HCT116 (cell line): Measurements from ENCODE around the gene SOAT2. TPM values are rescaled to one million over a fixed set of nuclear protein-coding genes. Genes with fewer than 3 reads are reported as not detected.
"Not testable (repeated sequence)": the region's sequence is repeated elsewhere in the genome, so short reads cannot be mapped to it uniquely, and the experiment has no call there.

Source experiments
- ATAC-seq: fragments of 200-7000 bp; cut with Tn5 transposase; 2 replicates; pipeline ENCODE4 v1.9.1; 2020; ENCODE audit warnings: mild to moderate bottlenecking, moderate library complexity
- BruUV-seq: library from RNA; stranded (reverse); fragments of 400-500 nt; replicated peaks from 2 replicates; lab custom pipeline; 2021; lab: Mats Ljungman, UMichigan
- CTCF ChIA-PET: fragments of 300-600 bp; sonication (Branson Sonifier 250); formaldehyde crosslinking; loops from one replicate; lab custom pipeline; 2021; ENCODE audit warnings: antibody characterized with exemption; lab: Charles Lee
- POLR2A ChIA-PET: fragments of 300-600, 350-600 bp; sonication (Branson Sonifier 250); formaldehyde crosslinking; loops from one replicate; lab custom pipeline; 2021; ENCODE audit warnings: antibody characterized with exemption; lab: Charles Lee
- RAD21 ChIA-PET, 2 experiments: fragments of 300-600 bp; sonication (Branson Sonifier 250); formaldehyde crosslinking; loops; one replicate each; lab custom pipeline; 2023; ENCODE audit warnings: low total read pairs in 2 of 2; ENCODE audit not compliant: uncharacterized antibody in 2 of 2, unreplicated experiment in 2 of 2, low non-redundant PET in 1 of 2; lab: Charles Lee
- DNase-seq: peaks from one replicate; pipeline ENCODE4 v3.0.0-alpha.2; 2010; ENCODE audit warnings: low read depth, low spot score
- H2AFZ ChIP-seq: fragments of 200-600 bp; shearing (Covaris generic), sonication (generic); 2 replicates; pipeline ENCODE4 v1.6.1; 2017; ENCODE audit warnings: low read depth, mixed run types, mixed read lengths, antibody characterized with exemption, low read length; ENCODE audit not compliant: poor library complexity, severe bottlenecking
- H3K27ac ChIP-seq: 2 replicates; pipeline ENCODE4 v1.5.1; 2012; ENCODE audit warnings: low read depth, low read length
- H3K27me3 ChIP-seq: fragments of 200-600 bp; sonication (generic); 2 replicates; pipeline ENCODE4 v1.6.1; 2016; ENCODE audit warnings: mixed run types, low read length, mixed read lengths; ENCODE audit not compliant: insufficient read depth
- H3K36me3 ChIP-seq, 2 experiments: fragments of 200-500 bp in 1 of 2; fragments of 200-600 bp in 1 of 2; sonication (Bioruptor generic) in 1 of 2; sonication (generic) in 1 of 2; 2 replicates each; pipeline versions ENCODE4 v1.5.1 to v1.6.1; 2014 to 2016; ENCODE audit warnings: low read length in 2 of 2, inconsistent platforms in 1 of 2, mixed read lengths in 1 of 2, mixed run types in 1 of 2; ENCODE audit not compliant: insufficient read depth in 2 of 2, control insufficient read depth in 1 of 2
- H3K4me1 ChIP-seq, 2 experiments: fragments of 200-600 bp in 1 of 2; sonication (generic) in 1 of 2; 2 replicates each; pipeline versions ENCODE4 v1.5.1 to v1.6.1; 2012 to 2017; ENCODE audit warnings: low read length in 2 of 2, inconsistent platforms in 1 of 2, mild to moderate bottlenecking in 1 of 2, mixed read lengths in 1 of 2, mixed run types in 1 of 2, moderate library complexity in 1 of 2; ENCODE audit not compliant: insufficient read depth in 2 of 2, control insufficient read depth in 1 of 2
- H3K4me2 ChIP-seq: fragments of 200-600 bp; sonication (generic); 2 replicates; pipeline ENCODE4 v1.6.1; 2017; ENCODE audit warnings: mixed run types, low read length, mixed read lengths
- H3K4me3 ChIP-seq, 2 experiments: fragments of 200-600 bp in 1 of 2; sonication (generic) in 1 of 2; replicated peaks in 1 of 2; 2 replicates each; pipeline ENCODE4 v1.5.1; 2011 to 2016; ENCODE audit warnings: low read length in 2 of 2, control low read depth in 1 of 2, low read depth in 1 of 2, mild to moderate bottlenecking in 1 of 2, mixed read lengths in 1 of 2, mixed run types in 1 of 2
- H3K79me2 ChIP-seq: fragments of 200-600 bp; sonication (generic); 2 replicates; pipeline ENCODE4 v1.6.1; 2017; ENCODE audit warnings: mild to moderate bottlenecking, mixed run types, low read length, moderate library complexity, mixed read lengths; ENCODE audit not compliant: insufficient read depth
- H3K9ac ChIP-seq: fragments of 200-600 bp; sonication (generic); 2 replicates; pipeline ENCODE4 v1.6.1; 2016; ENCODE audit warnings: low read length, mixed read lengths
- H3K9me2 ChIP-seq: fragments of 200-600 bp; sonication (generic), shearing (Covaris generic); 2 replicates; pipeline ENCODE4 v1.6.1; 2017; ENCODE audit warnings: mixed run types, mild to moderate bottlenecking, moderate library complexity; ENCODE audit not compliant: insufficient read depth
- H3K9me3 ChIP-seq, 2 experiments: fragments of 200-500 bp in 1 of 2; fragments of 200-600 bp in 1 of 2; sonication (Bioruptor generic) in 1 of 2; sonication (generic) in 1 of 2; 2 replicates each; pipeline ENCODE4 v1.6.1; 2014 to 2017; ENCODE audit warnings: low read length in 2 of 2, mixed read lengths in 2 of 2, inconsistent platforms in 1 of 2, low read depth in 1 of 2, mild to moderate bottlenecking in 1 of 2, mixed run types in 1 of 2, moderate library complexity in 1 of 2; ENCODE audit not compliant: control insufficient read depth in 1 of 2, insufficient read depth in 1 of 2
- H4K20me1 ChIP-seq: fragments of 200-600 bp; sonication (generic), shearing (Covaris generic); 2 replicates; pipeline ENCODE4 v1.6.1; 2017; ENCODE audit warnings: mixed run types, mild to moderate bottlenecking, moderate library complexity; ENCODE audit not compliant: insufficient read depth
- CBX3 ChIP-seq: IDR thresholded peaks from 2 replicates; pipeline ENCODE4 v1.6.1; 2012; ENCODE audit warnings: low read depth
- CEBPB ChIP-seq: IDR thresholded peaks from 2 replicates; pipeline ENCODE4 v1.6.1; 2012; ENCODE audit warnings: low read depth
- ELF1 ChIP-seq: IDR thresholded peaks from 2 replicates; pipeline ENCODE4 v1.6.1; 2012; ENCODE audit warnings: low read depth, borderline replicate concordance
- EZH2phosphoT487 ChIP-seq: fragments of 200-600 bp; IDR thresholded peaks from 2 replicates; pipeline ENCODE4 v1.6.1; 2018; ENCODE audit warnings: antibody characterized with exemption, borderline replicate concordance
- JUND ChIP-seq: IDR thresholded peaks from 2 replicates; pipeline ENCODE4 v1.6.1; 2012
- POLR2AphosphoS5 ChIP-seq: IDR thresholded peaks from 2 replicates; pipeline ENCODE4 v1.6.1; 2011; ENCODE audit warnings: mild to moderate bottlenecking, low read depth, low read length, moderate library complexity
- SIN3A ChIP-seq: IDR thresholded peaks from 2 replicates; pipeline ENCODE4 v1.6.1; 2012; ENCODE audit warnings: low read depth
- SRF ChIP-seq: IDR thresholded peaks from 2 replicates; pipeline ENCODE4 v1.6.1; 2012; ENCODE audit warnings: low read depth
- TCF7L2 ChIP-seq: IDR thresholded peaks from 2 replicates; pipeline ENCODE4 v1.7.0; 2011; ENCODE audit warnings: borderline replicate concordance, inconsistent platforms; ENCODE audit not compliant: insufficient read depth, insufficient read length; ENCODE audit errors: extremely low read depth
- ZFX ChIP-seq: fragments of 450-650 bp; IDR thresholded peaks from 2 replicates; pipeline ENCODE4 v1.6.1; 2017
- ZNF274 ChIP-seq: fragments of 200-500 bp; sonication (Bioruptor generic); IDR thresholded peaks from 2 replicates; pipeline ENCODE4 v1.6.1; 2014; ENCODE audit warnings: mild to moderate bottlenecking, low read depth, low read length, inconsistent platforms
- intact Hi-C: fragments of 100-400 bp; cut with micrococcal nuclease; formaldehyde crosslinking; loops from 2 replicates; pipeline ENCODE4 v1.10.0; 2022
- total RNA-seq: library from RNA; stranded (reverse); gene quantifications from one replicate; pipeline ENCODE4 v1.2.1, GENCODE V29; 2021; ENCODE audit not compliant: unreplicated experiment
- TF ChIP-seq, protein P1 (sequence below), 3 experiments: fragments of 200-600 bp in 1 of 3; sonication (generic) in 1 of 3; IDR thresholded peaks in 2 of 3; conservative IDR thresholded peaks in 1 of 3; 2 replicates each; pipeline ENCODE4 v1.5.1; 2012 to 2017; ENCODE audit warnings: low read depth in 2 of 3, low read length in 2 of 3, antibody characterized with exemption in 1 of 3, borderline replicate concordance in 1 of 3, control low read depth in 1 of 3, mild to moderate bottlenecking in 1 of 3, mixed read lengths in 1 of 3, mixed run types in 1 of 3, moderate library complexity in 1 of 3; ENCODE audit not compliant: insufficient read depth in 1 of 3

SOAT2 gene
- total RNA-seq, 1 experiment from 2014 or later: 0.17 TPM

DNA sequence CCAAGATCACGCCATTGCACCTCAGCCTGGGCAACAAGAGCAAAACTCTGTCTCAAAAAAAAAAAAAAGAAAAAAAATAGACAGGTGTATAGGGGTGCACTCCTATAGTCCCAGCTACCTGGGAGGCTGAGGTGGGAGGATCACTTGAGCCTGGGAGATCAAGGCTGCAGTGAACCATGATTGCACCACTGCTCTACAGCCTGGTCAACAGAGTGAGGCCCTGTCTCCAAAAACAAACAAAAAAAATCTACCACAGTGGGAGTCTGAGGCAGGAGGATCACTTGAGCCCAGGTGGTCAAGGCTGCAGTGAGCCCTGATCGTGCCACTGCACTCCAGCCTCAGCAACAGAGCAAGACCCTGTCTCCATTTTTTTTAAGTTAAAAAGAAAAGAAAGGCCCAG lies 59.7 kb downstream of the SOAT2 start:
- POLR2A ChIA-PET: not testable (repeated sequence)

DNA sequence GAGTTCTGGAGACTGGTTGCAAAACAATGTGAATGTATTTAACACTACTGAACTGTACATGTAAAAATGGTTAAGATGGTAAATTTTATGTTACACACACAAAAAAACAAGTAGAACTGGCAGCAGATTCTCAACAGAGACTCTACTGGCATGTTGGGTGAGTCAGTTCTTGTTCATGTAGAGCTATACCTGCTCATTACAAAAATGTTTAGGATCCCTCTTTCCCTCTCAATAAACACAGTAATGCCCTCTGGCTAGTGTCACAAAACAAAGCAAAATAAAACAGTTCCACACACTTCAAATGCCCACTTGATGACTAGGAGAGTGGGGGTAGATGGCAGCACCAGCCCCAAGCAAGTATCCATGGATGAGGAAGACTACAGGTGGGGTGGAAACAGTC lies 63.6 kb downstream of the SOAT2 start:
- CTCF ChIA-PET: no interaction called here
- Histone ChIP-seq H3K9me2 (no peaks in the 10 kb centered on the region), H3K36me3 (no peaks in the 10 kb centered on the region), H3K27ac (no peak overlapping the region), H2AFZ (no peak overlapping the region), H3K9me3 (no peaks in the 10 kb centered on the region), H3K79me2 (no peaks in the 10 kb centered on the region), H3K9ac (no peak overlapping the region), H4K20me1 (no peaks in the 10 kb centered on the region), H3K4me1 (peaks cover 12 to 16% of the 10 kb centered on the region in 2 experiments; a peak in 3 of 4 replicates), H3K4me3 (no peak overlapping the region), H3K4me2 (no peak overlapping the region), H3K27me3 (no peaks in the 10 kb centered on the region)
- RAD21 ChIA-PET: no interaction called here
- TF ChIP-seq SIN3A (no peak), TCF7L2 (no peak), CEBPB (no peak), SRF (no peak), CBX3 (no peak), ELF1 (no peak), ZFX (no peak), ZNF274 (no peak), POLR2AphosphoS5 (no peak), JUND (no peak), EZH2phosphoT487 (no peak)
- TF ChIP-seq, protein P1, sequence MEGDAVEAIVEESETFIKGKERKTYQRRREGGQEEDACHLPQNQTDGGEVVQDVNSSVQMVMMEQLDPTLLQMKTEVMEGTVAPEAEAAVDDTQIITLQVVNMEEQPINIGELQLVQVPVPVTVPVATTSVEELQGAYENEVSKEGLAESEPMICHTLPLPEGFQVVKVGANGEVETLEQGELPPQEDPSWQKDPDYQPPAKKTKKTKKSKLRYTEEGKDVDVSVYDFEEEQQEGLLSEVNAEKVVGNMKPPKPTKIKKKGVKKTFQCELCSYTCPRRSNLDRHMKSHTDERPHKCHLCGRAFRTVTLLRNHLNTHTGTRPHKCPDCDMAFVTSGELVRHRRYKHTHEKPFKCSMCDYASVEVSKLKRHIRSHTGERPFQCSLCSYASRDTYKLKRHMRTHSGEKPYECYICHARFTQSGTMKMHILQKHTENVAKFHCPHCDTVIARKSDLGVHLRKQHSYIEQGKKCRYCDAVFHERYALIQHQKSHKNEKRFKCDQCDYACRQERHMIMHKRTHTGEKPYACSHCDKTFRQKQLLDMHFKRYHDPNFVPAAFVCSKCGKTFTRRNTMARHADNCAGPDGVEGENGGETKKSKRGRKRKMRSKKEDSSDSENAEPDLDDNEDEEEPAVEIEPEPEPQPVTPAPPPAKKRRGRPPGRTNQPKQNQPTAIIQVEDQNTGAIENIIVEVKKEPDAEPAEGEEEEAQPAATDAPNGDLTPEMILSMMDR (IDR thresholded peaks at IDR 0.05 in 2 of 3, conservative IDR thresholded peaks at IDR 0.05 in 1 of 3; ENCODE audit: borderline replicate concordance in 1 of 3, insufficient read depth in 1 of 3, low read depth in 2 of 3, low read length in 2 of 3): no peak
- no peak for DNase-seq
- intact Hi-C loops: no loop called here
- no TSS peak for BruUV-seq
- POLR2A ChIA-PET: no interaction called here
- ATAC-seq: no peak

More for the DNA sequence above, 59.7 kb downstream of the SOAT2 start:
- ATAC-seq, RAD21 ChIA-PET, H3K9ac ChIP-seq, H4K20me1 ChIP-seq, CTCF ChIA-PET, H3K27ac ChIP-seq, intact Hi-C loops, H3K27me3 ChIP-seq, BruUV-seq, DNase-seq, H3K79me2 ChIP-seq, H2AFZ ChIP-seq, H3K9me3 ChIP-seq, H3K36me3 ChIP-seq, H3K4me3 ChIP-seq, H3K9me2 ChIP-seq, H3K4me2 ChIP-seq: not testable (repeated sequence)
- peaks cover 3 to 15% of the 10 kb centered on the region in 2 experiments; a peak in 3 of 4 replicates for H3K4me1 ChIP-seq
